K562 (cell line): ENCODE results near the gene BORCS5. TPM values are rescaled to one million over a fixed set of nuclear protein-coding genes. Genes with fewer than 3 reads are reported as not detected.

ENCODE experiments used
- ATAC-seq: fragments of 200-7000 bp; cut with Tn5 transposase; 3 replicates; pipeline ENCODE4 v1.9.1; 2020; ENCODE audit warnings: moderate library complexity
- BruUV-seq: library from RNA; stranded (reverse); fragments of 400-500 nt; replicated peaks from 2 replicates; lab custom pipeline; 2021; lab: Mats Ljungman, UMichigan
- CTCF ChIA-PET: fragments of 300-600 bp; formaldehyde crosslinking; extraction: SDS; loops from one replicate; lab custom pipeline; 2021; ENCODE audit warnings: low intra/inter-chr PET ratio; lab: Yijun Ruan, JAX
- POLR2A ChIA-PET: fragments of 300-600, 350-650 bp; sonication (Branson Sonifier 250); formaldehyde crosslinking; extraction: SDS; loops from one replicate; lab custom pipeline; 2021; ENCODE audit warnings: antibody characterized with exemption, inconsistent platforms; lab: Yijun Ruan, JAX
- DNase-seq, 4 experiments: peaks; one replicate each; pipeline versions ENCODE4 v3.0.0 to v3.0.0-alpha.2; 2011 to 2018; ENCODE audit warnings: low spot score in 3 of 4, mixed read lengths in 3 of 4; ENCODE audit errors: extremely low read depth in 1 of 4
- FAIRE-seq: peaks from 2 replicates; lab custom pipeline; 2011; peaks lifted over from hg19 to GRCh38; lab: Jason Lieb, UNC
- H2AFZ ChIP-seq: 2 replicates; pipeline ENCODE4 v1.6.0; 2011; ENCODE audit warnings: low read depth, low read length, control low read depth, inconsistent platforms
- H3K27ac ChIP-seq: fragments of 200-600 bp; 3 replicates; pipeline ENCODE4 v1.8.0; 2011; ENCODE audit warnings: low read depth, mild to moderate bottlenecking, control low read depth, inconsistent platforms, low read length, moderate library complexity, mixed read lengths; ENCODE audit errors: extremely low read depth
- H3K27me3 ChIP-seq, 2 experiments: fragments of 300-600 bp in 1 of 2; 2 replicates in 1 of 2; 3 replicates in 1 of 2; pipeline versions ENCODE4 v1.6.0 to v1.8.0; 2011; ENCODE audit warnings: inconsistent platforms in 2 of 2, low read length in 2 of 2, mild to moderate bottlenecking in 1 of 2, mixed read lengths in 1 of 2, moderate library complexity in 1 of 2; ENCODE audit not compliant: control insufficient read depth in 2 of 2, insufficient read depth in 2 of 2
- H3K36me3 ChIP-seq: fragments of 300-600 bp; 3 replicates; pipeline ENCODE4 v1.8.0; 2011; ENCODE audit warnings: mild to moderate bottlenecking, low read length, inconsistent platforms; ENCODE audit not compliant: control insufficient read depth, insufficient read depth
- H3K4me1 ChIP-seq, 2 experiments: fragments of 200-600 bp in 1 of 2; replicated peaks in 1 of 2; 2 replicates in 1 of 2; 3 replicates in 1 of 2; pipeline versions ENCODE4 v1.5.1 to v1.8.0; 2011; ENCODE audit warnings: inconsistent platforms in 2 of 2, low read length in 2 of 2, mild to moderate bottlenecking in 1 of 2, mixed read lengths in 1 of 2, moderate library complexity in 1 of 2; ENCODE audit not compliant: control insufficient read depth in 2 of 2, insufficient read depth in 2 of 2
- H3K4me2 ChIP-seq: 2 replicates; pipeline ENCODE4 v1.6.1; 2011; ENCODE audit warnings: low read length, control low read depth, inconsistent platforms, mixed read lengths; ENCODE audit not compliant: insufficient read depth
- H3K4me3 ChIP-seq: fragments of 200-600 bp; sonication (generic), shearing (Covaris generic); 2 replicates; pipeline ENCODE4 v1.5.1; 2016; ENCODE audit warnings: control low read depth, inconsistent platforms
- H3K79me2 ChIP-seq: fragments of 200-600 bp; 3 replicates; pipeline ENCODE4 v1.8.0; 2011; ENCODE audit warnings: low read length, inconsistent platforms; ENCODE audit not compliant: control insufficient read depth, insufficient read depth
- H3K9ac ChIP-seq, 2 experiments: 2 replicates each; pipeline versions ENCODE4 v1.6.0 to v1.6.1; 2011; ENCODE audit warnings: low read depth in 2 of 2, low read length in 2 of 2, control low read depth in 1 of 2, inconsistent platforms in 1 of 2, mild to moderate bottlenecking in 1 of 2, mixed read lengths in 1 of 2; ENCODE audit not compliant: insufficient read depth in 1 of 2
- H3K9me1 ChIP-seq: one replicate; pipeline ENCODE4 v1.6.0; 2011; ENCODE audit warnings: inconsistent platforms, mild to moderate bottlenecking, low read length, moderate library complexity; ENCODE audit not compliant: control insufficient read depth, insufficient read depth
- H3K9me3 ChIP-seq: replicated peaks from 2 replicates; pipeline ENCODE4 v1.5.1; 2011; ENCODE audit warnings: low read depth, low read length, inconsistent platforms; ENCODE audit not compliant: control insufficient read depth, insufficient read depth
- H4K20me1 ChIP-seq: replicated peaks from 2 replicates; pipeline ENCODE4 v1.6.1; 2011; ENCODE audit warnings: low read length, inconsistent platforms, mixed read lengths; ENCODE audit not compliant: control insufficient read depth, insufficient read depth
- C11orf30 ChIP-seq: fragments of 450-650 bp; IDR thresholded peaks from 2 replicates; pipeline ENCODE4 v1.6.1; 2016; ENCODE audit warnings: low read depth, mild to moderate bottlenecking
- E2F8 ChIP-seq: fragments of 450-650 bp; IDR thresholded peaks from 2 replicates; pipeline ENCODE4 v1.7.1; 2018; ENCODE audit warnings: mild to moderate bottlenecking, low read depth; ENCODE audit not compliant: partially characterized antibody
- HCFC1 ChIP-seq: IDR thresholded peaks from 2 replicates; pipeline ENCODE4 v1.6.1; 2012; ENCODE audit warnings: low read depth, low read length, improper control_type of control experiment
- HNRNPUL1 ChIP-seq: fragments of 200-400 bp; formaldehyde crosslinking; IDR thresholded peaks from 2 replicates; pipeline ENCODE4 v1.6.1; 2017; ENCODE audit warnings: low read length
- KLF10 ChIP-seq: fragments of 250-450 bp; sonication (Bioruptor Pico); IDR thresholded peaks from 2 replicates; pipeline ENCODE4 v1.6.1; 2021; ENCODE audit warnings: matching md5 sums
- MAFF ChIP-seq: IDR thresholded peaks from 2 replicates; pipeline ENCODE4 v1.6.1; 2012; ENCODE audit warnings: low read length, improper control_type of control experiment
- NBN ChIP-seq: fragments of 450-650 bp; IDR thresholded peaks from 2 replicates; pipeline ENCODE4 v1.6.1; 2016; ENCODE audit warnings: low read depth, mild to moderate bottlenecking
- PCBP1 ChIP-seq: fragments of 200-400 bp; formaldehyde crosslinking; IDR thresholded peaks from 2 replicates; pipeline ENCODE4 v1.6.1; 2018; ENCODE audit warnings: mild to moderate bottlenecking, low read depth, low read length; ENCODE audit not compliant: poor library complexity, severe bottlenecking
- SIN3B ChIP-seq: fragments of 450-650 bp; IDR thresholded peaks from 2 replicates; pipeline ENCODE4 v1.6.1; 2017; ENCODE audit warnings: low read depth, mild to moderate bottlenecking, moderate library complexity
- ZNF699 ChIP-seq: fragments of 250-450 bp; sonication (Bioruptor Pico); IDR thresholded peaks from 2 replicates; pipeline ENCODE4 v1.8.0; 2021; ENCODE audit warnings: mild to moderate bottlenecking, moderate library complexity; ENCODE audit not compliant: insufficient replicate concordance
- WGBS: fragments of 100-300 bp; shearing (Covaris generic); methylation state at CpG from one replicate; pipeline ENCODE4 v1.1.6; 2016; ENCODE audit warnings: low coverage, mixed read lengths; ENCODE audit not compliant: insufficient coverage; ENCODE audit errors: missing lambda C conversion rate; 5-methylcytosine and 5-hydroxymethylcytosine counted together
- in situ Hi-C: fragments of 300-500 bp; cut with MboI; formaldehyde crosslinking; loops from 4 replicates; pipeline ENCODE4 v1.15.0; 2018; ENCODE audit warnings: inconsistent platforms, mixed read lengths
- intact Hi-C: fragments of 100-400 bp; cut with micrococcal nuclease; formaldehyde crosslinking; loops from 2 replicates; pipeline ENCODE4 v1.14.2; 2022
- polyA plus RNA-seq, 8 experiments: library from polyadenylated mRNA; depleted of rRNA in 4 of 8; stranded (reverse) in 5 of 8; unstranded in 3 of 8; fragments of >200 nt; fragmentation: Nextera tagmentation in 2 of 8; fragmentation: Illumina TruSeq in 1 of 8; extraction: Ambion mirVana in 2 of 8; extraction: Trizol in 1 of 8; gene quantifications; 2 replicates each; pipeline versions ENCODE4 v1.2.1 to v1.2.3, GENCODE V29; 2011 to 2014; ENCODE audit warnings: inconsistent platforms in 1 of 8, missing spikeins in 1 of 8
- total RNA-seq, 7 experiments: library from RNA; depleted of rRNA in 6 of 7; stranded (reverse); fragments of >200 nt in 6 of 7; fragmentation: Illumina TruSeq in 2 of 7; extraction: Trizol in 2 of 7; gene quantifications; 2 replicates each; pipeline versions ENCODE4 v1.2.1 to v1.2.3, GENCODE V29; 2011 to 2021; ENCODE audit warnings: low replicate concordance in 1 of 7
- TF ChIP-seq, protein P1 (sequence below): fragments of 450-650 bp; IDR thresholded peaks from 2 replicates; pipeline ENCODE4 v1.7.0; 2016; ENCODE audit warnings: borderline replicate concordance
- TF ChIP-seq, protein P2 (sequence below): fragments of 250-450 bp; sonication (Bioruptor Pico); IDR thresholded peaks from 2 replicates; pipeline ENCODE4 v1.8.0; 2021; ENCODE audit warnings: moderate library complexity, mild to moderate bottlenecking, inconsistent platforms
- TF ChIP-seq, protein P3 (sequence below): sonication (generic); formaldehyde crosslinking; IDR thresholded peaks from 2 replicates; pipeline ENCODE4 v1.8.1; 2023; ENCODE audit warnings: mild to moderate bottlenecking, missing genetic modification reagents, moderate library complexity
- TF ChIP-seq, protein P4 (sequence below): sonication (generic); formaldehyde crosslinking; IDR thresholded peaks from 2 replicates; pipeline ENCODE4 v1.5.0; 2020; ENCODE audit warnings: missing genetic modification reagents

BORCS5 gene
- total and polyA plus RNA-seq, 9 of the 15 experiments (the other 6 are each of a cell fraction or from before 2014, with no cell fraction given): 0.31 to 12.4 (median 6.6) TPM

- H3K9me3 ChIP-seq: no peaks in the 10 kb centered on the region
- H3K4me1 ChIP-seq: peaks cover 0 to 5% of the 10 kb centered on the region in 2 experiments; a peak in 1 of 5 replicates
- no peaks in the 10 kb centered on the region for H3K79me2 ChIP-seq
- POLR2A ChIA-PET: interaction anchor here (1.3 kb wide), 1 partner anchor 10 kb away, joined by 3 read pairs; no protein-coding TSS in a partner anchor
- intact Hi-C loops (no loop called here), in situ Hi-C loops (no loop called here)
- H3K9me1 ChIP-seq: no peaks in the 10 kb centered on the region
- no peaks in the 10 kb centered on the region for H3K27me3 ChIP-seq
- H3K36me3 ChIP-seq: no peaks in the 10 kb centered on the region
- BruUV-seq: no TSS peak
- no peak overlapping the region for H2AFZ ChIP-seq
- no peak overlapping the region for H3K9ac ChIP-seq
- CTCF ChIA-PET: no interaction called here
- FAIRE-seq: no peak
- DNase-seq: no peak
- no peak for ATAC-seq
- H3K27ac ChIP-seq: no peak overlapping the region
- 34% methylated on average over 5 of the region's 5 CpGs for WGBS
- H3K4me3 ChIP-seq: no peak overlapping the region
- no peak overlapping the region for H3K4me2 ChIP-seq
- H4K20me1 ChIP-seq: no peaks in the 10 kb centered on the region
- TF ChIP-seq KLF10 (no peak), ZNF699 (CRISPR knock-in tag) (no peak), SIN3B (no peak), C11orf30 (peak; percentile 90), MAFF (peak; percentile 76), PCBP1 (no peak), HNRNPUL1 (no peak), E2F8 (no peak), NBN (no peak), HCFC1 (no peak)
- TF ChIP-seq, protein P1, sequence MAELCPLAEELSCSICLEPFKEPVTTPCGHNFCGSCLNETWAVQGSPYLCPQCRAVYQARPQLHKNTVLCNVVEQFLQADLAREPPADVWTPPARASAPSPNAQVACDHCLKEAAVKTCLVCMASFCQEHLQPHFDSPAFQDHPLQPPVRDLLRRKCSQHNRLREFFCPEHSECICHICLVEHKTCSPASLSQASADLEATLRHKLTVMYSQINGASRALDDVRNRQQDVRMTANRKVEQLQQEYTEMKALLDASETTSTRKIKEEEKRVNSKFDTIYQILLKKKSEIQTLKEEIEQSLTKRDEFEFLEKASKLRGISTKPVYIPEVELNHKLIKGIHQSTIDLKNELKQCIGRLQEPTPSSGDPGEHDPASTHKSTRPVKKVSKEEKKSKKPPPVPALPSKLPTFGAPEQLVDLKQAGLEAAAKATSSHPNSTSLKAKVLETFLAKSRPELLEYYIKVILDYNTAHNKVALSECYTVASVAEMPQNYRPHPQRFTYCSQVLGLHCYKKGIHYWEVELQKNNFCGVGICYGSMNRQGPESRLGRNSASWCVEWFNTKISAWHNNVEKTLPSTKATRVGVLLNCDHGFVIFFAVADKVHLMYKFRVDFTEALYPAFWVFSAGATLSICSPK: no peak
- TF ChIP-seq, protein P2, sequence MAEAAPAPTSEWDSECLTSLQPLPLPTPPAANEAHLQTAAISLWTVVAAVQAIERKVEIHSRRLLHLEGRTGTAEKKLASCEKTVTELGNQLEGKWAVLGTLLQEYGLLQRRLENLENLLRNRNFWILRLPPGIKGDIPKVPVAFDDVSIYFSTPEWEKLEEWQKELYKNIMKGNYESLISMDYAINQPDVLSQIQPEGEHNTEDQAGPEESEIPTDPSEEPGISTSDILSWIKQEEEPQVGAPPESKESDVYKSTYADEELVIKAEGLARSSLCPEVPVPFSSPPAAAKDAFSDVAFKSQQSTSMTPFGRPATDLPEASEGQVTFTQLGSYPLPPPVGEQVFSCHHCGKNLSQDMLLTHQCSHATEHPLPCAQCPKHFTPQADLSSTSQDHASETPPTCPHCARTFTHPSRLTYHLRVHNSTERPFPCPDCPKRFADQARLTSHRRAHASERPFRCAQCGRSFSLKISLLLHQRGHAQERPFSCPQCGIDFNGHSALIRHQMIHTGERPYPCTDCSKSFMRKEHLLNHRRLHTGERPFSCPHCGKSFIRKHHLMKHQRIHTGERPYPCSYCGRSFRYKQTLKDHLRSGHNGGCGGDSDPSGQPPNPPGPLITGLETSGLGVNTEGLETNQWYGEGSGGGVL (CRISPR knock-in tag): no peak
- TF ChIP-seq, protein P3, sequence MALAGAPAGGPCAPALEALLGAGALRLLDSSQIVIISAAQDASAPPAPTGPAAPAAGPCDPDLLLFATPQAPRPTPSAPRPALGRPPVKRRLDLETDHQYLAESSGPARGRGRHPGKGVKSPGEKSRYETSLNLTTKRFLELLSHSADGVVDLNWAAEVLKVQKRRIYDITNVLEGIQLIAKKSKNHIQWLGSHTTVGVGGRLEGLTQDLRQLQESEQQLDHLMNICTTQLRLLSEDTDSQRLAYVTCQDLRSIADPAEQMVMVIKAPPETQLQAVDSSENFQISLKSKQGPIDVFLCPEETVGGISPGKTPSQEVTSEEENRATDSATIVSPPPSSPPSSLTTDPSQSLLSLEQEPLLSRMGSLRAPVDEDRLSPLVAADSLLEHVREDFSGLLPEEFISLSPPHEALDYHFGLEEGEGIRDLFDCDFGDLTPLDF (CRISPR knock-in tag): no peak
- TF ChIP-seq, protein P4, sequence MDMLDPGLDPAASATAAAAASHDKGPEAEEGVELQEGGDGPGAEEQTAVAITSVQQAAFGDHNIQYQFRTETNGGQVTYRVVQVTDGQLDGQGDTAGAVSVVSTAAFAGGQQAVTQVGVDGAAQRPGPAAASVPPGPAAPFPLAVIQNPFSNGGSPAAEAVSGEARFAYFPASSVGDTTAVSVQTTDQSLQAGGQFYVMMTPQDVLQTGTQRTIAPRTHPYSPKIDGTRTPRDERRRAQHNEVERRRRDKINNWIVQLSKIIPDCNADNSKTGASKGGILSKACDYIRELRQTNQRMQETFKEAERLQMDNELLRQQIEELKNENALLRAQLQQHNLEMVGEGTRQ (CRISPR knock-in tag): no peak
These were observed 99.8 kb downstream of the BORCS5 start for GRCh38 chr12:12456637-12457036.
